HG02798 (cell line): ENCODE results near the gene SLC1A1.
A peak's percentile ranks its signal among the peaks of the same experiment; 100 is the strongest.
"Not testable (repeated sequence)": the region's sequence is repeated elsewhere in the genome, so short reads cannot be mapped to it uniquely, and the experiment has no call there.

ENCODE experiments used
- ATAC-seq: cut with Tn5 transposase; IDR thresholded peaks from one replicate; pipeline ENCODE4 v1.9.1; 2021; ENCODE audit warnings: mild to moderate bottlenecking; ENCODE audit not compliant: unreplicated experiment, poor library complexity

The SLC1A1 gene

DNA sequence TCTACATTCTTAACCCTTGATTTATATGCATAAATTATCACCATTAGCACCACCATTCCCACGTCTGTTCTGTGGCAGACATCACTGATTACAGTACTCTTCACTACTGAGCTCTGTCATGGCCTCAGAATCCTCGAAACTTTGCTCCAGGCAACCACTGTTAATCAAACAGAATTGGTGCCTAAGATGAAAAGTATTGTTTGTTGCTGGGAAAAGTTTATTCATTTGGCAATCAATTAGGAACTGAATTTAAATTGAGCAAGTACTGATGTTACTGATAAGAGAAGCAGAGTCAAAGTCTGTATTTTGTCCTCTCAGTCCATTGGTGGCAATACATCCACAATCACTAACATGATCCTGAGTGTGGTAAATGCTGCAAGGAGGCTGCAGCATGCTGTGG lies 12.8 kb downstream of the SLC1A1 start:
- no peak for ATAC-seq

DNA sequence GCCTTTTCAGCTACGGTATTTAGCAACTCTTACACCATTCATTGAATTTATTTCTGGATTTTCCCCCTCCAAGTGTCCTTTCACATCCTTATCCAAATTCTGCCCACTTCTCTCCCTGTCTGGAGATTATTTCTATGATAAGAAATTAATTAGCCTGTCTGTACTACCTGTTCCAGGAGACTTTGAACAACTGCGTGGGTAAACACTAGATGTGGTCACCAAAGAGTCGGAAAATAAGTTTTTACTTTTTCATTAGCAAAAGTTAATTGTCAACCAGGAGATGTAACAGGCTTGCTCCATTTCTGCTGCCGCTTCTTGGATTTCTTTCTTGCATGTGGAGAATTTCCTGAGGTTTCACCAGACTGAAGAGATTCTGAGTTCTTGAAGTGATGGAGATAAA lies 14.0 kb downstream of the SLC1A1 start:
- ATAC-seq: no peak

DNA sequence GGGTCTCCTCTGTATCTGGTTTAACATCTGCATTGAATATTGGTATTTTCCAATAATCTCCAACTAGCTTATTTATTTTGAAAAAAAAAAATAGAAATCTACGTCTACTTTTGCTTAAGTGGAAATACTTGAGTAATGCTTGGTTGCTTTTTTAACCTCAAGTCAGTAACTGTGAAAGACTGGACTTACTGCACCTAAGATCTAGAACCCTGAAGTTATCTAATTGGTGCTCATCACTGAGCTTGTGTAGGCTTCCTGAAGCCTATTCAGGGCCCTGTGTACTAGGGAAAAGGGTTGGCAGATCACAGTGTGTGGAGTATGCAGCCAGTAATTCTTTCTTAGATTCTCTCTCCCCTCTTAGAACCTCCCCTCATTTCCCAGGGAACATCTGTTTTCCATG lies 16.2 kb downstream of the SLC1A1 start:
- ATAC-seq: peak; percentile 42

DNA sequence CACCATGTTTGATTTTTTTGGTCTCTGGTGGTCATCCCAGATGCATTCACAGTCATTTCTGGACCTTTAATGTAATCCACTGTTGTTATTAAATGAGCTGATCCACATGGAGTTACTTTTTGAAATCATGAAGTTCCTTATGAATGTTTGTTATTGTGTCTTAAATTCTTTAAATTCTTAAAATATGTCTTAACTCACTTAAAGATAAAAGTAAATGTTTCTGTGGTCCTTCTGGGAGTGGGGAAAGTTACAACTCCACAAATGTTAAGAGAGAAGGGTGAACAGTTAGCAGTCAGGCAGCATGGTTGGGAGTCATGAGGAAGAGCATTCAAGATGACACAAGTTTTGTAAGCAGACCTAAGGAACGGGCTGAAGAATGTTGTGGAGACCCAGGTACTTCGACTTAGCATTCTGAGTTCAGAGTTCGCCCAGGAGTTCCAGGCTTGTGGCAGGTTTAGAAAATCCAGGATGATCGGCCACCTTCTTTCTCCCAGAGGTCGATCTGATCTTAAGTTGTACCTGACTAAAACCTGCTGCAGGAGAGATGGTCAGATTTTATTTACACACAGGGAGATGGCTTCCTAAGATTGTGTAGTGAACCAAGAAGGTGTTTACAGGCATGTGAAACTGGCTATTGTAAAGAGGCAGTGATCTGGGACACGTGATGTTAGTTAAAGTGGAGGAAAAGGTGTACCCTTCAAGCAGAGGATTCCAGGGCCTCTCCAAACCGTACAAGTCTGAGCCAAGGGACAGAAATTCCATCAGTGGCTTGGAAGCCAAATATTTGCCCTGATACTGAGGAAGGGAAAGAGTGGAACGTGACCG lies 17.2 kb downstream of the SLC1A1 start:
- no peak for ATAC-seq

DNA sequence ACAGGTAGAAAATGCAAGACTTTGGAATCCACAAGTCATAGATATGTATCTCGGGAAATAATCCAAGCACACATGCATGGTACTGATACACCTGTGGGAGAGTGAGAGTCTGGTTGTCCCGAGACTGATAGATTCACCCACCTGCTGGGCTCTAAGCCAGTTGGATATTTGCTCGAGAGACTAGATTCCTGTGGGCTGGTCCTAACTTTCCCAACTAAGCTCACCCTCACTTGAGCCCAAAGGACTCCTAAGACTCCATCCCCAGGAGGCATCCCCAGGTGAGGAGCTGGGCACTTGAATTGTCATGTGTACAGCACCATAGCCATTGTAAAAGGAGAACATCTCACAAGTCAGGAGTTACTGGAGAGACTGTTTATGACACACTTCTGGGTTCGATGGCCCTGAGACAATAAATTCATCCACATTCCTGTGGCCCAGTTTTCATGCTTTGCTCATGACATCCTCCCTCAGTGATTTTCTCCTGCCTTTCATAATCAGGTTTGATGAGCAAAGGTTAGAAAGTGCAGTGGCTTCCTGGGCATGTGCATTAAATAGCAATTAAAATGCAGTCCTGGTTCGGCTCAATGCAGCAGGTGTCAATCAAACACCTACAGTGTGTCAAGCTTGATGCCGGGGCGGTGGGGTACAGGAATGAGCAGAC lies 18.1 kb downstream of the SLC1A1 start:
- ATAC-seq: no peak

DNA sequence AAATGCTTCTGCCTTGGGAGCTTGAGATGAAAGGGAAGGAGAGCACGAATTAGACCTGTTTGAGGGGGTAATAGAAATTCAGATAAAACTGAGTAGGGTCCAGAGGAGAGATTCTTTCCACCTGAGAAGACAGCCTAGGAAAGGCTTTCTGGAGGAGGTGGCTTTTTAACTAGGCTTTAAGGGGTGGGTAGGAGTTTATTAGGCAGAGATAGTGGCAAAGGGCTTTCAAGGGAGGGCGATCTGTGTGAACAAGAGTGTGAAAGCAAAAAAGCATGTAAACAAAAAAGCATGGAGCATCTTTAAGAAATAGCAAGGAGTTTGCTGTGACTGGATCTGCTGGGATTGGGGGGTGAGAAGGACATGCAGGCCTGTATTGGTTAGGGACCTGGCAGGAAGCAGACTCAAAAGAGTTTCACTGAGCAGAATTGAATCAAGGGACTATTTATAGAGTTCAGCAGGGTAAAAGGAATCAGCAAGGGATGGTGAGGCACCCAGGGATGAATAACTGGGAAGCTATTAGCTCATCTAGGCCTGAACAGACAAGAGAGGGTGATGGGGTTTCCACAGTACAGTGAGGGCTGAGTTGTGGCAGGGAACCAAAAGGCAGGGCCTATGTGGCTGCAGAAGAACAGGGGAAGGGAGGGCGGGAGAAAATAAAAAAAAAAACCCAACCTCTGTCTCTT lies 18.8 kb downstream of the SLC1A1 start:
- ATAC-seq: no peak

DNA sequence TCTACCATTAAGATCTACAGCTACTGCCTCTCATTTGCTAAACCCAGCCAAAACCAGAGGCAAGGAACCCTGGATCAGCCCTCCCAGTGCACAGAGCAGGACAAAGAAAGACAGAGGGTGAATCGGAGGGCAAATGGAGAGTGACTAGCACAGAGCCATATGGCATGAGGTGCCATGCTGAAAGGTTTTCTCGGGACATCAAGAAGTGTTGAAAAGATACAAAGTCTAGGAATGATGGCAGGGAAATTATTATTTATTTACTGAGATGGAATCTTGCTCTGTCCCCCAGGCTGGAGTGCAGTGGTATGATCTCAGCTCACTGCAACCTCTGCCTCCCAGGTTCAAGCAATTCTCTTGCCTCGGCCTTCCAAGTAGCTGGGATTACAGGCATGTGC lies 19.3 kb downstream of the SLC1A1 start:
- ATAC-seq: no peak

DNA sequence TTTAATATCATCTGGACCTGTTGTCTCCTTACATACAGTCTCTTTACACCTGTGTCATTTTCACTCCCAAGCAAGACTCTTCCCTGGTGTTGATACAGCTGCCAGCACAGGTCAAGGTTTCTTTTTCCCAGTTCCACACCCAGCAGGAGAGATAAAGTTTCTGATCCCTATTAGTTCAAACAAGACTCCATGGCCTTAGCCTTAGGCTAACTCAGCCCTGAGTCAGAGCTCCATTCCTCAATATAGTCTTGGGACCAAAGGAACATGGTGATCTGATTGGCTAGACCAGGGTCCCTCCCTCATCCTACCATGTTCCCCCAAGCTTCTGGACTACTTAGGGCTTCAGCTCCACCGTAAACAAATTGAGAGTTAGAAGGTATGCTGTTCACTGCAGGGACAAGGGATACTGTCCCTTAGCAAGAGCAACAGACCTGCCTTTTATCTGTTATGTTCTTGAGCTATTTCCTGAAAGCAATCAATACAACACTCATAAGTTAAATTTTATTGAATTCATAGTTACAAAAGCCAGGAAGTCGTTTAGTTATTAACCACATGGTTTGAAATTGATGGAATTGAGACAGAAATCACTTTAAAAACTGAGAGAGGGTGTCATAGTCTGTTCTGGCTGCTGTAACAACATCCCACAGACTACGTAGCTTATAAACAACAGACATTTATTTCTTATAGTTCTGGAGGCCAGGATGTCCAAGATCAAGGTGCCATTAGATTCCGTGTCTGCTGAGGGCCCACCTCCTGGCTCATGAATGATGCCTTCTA lies 20.5 kb downstream of the SLC1A1 start:
- no peak for ATAC-seq

DNA sequence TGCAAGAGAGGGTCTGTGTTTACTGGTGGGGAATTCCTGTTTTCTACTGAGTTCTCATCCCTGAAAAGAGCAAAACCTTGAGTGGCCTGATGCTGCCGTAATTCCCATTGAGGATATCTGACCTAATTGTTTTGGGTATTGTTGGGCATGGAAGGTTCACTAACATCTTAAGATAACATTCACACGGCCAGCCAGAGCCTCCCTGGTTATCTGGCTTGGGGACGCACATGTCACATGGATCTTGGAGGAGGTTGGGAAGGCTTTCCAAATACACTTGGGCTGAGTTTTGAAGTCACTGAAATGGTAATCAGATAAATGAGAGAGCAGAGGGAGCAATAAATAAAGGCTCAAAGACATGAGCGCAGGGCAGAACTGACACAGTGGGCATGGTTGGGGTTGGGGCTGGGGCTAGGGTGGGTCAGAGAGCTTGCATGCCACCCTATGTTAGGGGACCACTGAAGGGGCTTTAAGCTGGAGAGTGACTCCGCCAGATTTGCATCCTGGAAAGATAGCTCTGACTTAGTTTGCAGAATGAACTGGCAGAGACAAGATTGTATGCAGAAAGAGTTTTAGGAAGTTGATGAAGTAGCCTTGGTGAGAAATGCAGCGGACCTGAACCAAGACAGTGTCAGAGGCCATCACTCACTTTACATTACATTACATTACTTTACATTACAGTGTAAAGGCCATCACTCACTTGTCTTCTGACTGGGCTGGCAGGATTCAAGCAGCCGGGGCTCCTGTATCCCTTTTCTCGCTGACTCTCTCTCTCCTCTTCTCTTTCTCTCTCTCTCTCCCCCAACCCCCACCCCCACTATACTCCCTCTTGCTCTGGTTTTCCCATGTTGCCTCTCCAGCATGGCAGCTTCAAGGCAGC lies 24.2 kb downstream of the SLC1A1 start:
- ATAC-seq: no peak

DNA sequence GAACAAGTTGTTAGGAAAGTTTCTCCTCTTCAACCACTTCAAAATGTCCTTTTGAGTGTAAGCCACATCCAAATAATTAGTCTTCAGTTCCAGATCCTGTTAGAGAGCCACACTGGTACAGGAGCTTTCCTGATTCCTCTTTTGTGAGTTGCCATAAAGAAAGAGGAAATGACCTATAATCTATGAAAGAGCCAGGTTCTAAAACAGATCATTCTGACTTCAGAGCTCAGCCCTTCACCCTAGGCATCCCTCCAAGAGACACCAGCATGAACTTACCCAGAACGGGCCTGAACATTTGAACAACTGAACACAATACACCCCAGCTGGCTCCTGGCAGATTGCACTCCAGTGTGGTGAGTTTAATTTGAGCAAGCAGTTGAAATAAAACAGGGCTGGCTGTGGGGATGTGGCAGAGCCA lies 25.7 kb downstream of the SLC1A1 start:
- ATAC-seq: peak; percentile 32

DNA sequence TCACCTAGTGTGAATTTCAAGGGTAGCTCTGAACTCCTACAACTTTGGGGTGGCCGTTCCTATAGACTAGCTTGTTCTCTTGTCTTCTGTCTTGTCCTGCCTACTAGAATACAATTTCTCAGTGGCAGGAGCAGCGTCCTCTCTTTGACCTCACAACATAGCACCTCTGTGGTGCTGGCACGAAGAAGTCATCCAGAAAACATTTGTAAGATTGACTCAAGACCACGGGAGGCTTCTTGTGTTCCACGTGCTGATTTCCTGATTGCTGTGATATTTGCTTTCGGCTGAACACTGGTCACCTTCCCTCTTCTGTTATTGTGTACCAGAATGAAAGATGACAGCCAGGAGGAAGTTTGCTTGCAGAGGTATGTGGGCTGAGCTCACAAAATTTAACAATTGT lies 27.0 kb downstream of the SLC1A1 start:
- no peak for ATAC-seq

DNA sequence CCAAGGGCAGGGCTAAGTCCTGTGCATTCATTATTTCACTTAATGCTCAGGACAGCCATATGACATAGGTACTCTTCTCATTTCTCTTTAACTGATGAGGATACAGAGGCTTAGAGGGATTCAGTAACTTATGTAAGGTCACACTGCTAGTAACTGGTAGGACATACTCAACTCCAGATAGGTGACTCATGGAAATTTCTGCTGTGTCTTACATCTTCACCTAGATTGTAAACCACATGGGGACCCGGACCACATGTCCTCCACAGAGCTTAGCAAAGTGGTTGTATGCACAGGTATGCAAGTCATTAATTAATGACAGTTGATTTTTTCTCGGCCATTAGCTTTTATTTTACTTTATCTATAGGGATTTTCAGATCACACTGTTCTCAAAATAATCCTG lies 29.3 kb downstream of the SLC1A1 start:
- peak; percentile 37 for ATAC-seq

DNA sequence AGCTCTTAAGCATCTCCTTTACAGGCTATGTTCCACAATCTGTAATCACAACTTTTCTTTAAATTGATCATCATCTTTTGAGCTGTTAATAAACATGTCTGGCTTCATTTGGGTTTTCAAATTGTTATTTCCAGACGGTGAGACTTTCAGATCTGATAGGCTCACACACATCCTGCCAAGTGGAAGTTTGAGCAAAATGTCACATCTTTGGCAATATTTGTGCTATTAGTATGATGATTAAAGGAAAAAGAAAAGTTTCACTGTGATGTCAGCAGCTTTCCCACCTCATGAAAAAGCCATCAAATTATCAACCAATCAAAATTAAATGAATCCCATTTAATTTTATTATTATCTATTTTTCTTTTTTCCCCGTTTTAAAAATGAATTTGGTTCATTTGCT lies 29.8 kb downstream of the SLC1A1 start:
- no peak for ATAC-seq

DNA sequence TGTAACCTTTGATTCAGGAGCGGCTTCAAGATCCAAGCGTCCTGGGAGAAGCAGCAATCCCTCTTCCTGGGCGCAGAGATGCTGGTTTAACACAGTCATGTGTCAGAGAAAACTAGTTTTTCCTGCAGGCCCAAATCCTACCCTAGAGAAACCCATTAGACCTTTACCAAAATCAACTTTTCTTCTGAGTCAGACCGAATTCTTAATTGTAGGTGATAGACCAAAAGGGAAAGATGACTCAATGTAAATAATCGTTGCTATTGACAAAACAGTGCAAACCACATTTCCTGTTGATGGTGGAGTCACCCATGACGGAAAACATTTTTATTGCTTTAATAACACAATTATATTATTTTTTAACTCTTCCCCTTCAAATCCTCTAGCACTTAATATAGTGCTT lies 40.1 kb downstream of the SLC1A1 start:
- ATAC-seq: peak; percentile 45

DNA sequence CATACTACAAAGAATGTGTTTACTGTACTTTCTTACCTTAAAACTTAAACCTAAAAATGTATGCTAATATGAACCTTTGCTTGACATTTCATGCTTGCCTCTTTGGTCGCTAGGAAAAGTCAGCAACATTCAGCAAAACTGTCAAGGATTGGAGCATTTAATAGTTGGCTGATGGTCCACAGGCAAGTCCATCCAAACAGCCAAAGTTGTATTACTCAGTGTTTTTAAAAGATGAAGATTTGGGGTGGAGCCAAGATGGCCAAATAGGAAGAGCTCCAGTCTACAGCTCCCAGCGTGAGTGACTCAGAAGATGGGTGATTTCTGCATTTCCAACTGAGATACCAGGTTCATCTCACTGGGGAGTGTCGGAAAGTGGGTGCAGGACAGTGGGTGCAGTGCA lies 40.6 kb downstream of the SLC1A1 start:
- ATAC-seq: not testable (repeated sequence)

DNA sequence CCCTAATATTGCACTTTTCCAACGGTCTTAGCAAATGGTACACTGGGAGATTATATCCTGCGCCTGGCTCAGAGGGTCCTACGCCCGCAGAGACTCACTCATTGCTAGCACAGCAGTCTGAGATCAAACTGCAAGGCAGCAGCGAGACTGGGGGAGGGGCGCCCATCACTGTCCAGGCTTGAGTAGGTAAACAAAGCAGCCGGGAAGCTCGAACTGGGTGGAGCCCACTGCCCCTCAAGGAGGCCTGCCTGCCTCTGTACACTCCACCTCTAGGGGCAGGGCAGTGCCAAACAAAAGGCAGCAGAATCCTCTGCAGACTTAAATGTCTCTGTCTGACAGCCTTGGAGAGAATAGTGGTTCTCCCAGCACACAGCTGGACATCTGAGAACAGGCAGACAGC lies 41.1 kb downstream of the SLC1A1 start:
- ATAC-seq: not testable (repeated sequence)

DNA sequence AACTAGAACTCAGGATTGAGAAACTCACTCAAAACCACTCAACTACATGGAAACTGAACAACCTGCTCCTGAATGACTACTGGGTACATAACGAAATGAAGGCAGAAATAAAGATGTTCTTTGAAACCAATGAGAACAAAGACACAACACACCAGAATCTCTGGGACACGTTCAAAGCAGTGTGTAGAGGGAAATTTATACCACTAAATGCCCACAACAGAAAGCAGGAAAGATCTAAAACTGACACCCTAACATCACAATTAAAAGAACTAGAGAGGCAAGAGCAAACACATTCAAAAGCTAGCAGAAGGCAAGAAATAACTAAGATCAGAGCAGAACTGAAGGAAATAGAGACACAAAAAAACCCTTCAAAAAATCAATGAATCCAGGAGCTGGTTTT lies 43.6 kb downstream of the SLC1A1 start:
- ATAC-seq: not testable (repeated sequence)

DNA sequence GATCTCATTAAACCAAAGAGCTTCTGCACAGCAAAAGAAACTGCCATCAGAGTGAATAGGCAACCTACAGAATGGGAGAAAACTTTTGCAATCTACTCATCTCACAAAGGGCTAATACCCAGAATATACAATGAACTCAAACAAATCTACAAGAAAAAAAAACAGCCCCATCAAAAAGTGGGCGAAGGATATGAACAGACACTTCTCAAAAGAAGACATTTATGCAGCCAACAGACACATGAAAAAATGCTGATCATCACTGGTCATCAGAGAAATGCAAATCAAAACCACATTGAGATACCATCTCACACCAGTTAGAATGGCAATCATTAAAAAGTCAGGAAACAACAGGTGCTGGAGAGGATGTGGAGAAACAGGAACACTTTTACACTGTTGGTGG lies 45.9 kb downstream of the SLC1A1 start:
- not testable (repeated sequence) for ATAC-seq

DNA sequence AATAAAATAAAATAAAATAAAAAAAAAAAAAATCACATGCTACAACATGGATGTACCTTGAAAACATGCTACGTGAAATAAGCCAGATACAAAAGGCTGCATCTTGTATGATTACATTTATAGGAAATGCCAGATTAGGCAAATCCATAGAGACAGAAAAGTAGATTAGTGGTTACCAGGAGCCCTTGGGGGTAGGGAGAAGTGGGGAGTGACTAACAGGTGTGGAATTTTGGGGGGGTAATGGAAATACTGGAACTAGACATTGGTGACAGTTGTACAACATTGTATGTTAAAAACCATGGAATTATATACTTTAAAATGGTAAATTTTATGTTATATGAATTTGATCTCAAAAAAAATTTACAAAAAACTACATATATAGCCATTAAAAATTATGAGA lies 47.3 kb downstream of the SLC1A1 start:
- no peak for ATAC-seq

DNA sequence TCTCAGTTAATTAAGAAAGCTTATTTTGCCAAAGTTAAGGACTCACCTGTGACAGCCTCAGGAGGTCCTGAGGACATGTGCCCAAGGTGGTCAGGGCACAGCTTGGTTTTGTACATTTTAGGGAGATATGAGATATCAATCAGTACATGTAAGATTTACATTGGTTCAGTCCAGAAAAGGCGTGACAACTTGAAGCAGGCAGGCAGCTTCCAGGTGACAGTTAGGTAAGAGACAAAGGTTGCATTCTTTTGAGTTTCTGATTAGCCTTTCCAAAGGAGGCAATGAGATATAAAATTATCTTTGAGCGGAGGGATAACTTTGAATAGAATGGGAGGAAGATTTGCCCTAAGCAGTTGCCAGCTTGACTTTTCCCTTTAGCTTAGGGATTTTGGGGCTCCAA lies 47.8 kb downstream of the SLC1A1 start:
- ATAC-seq: no peak
